Spleen (tissue), 13 donors: ENCODE results near the gene STK24. TPM values are rescaled to one million over a fixed set of nuclear protein-coding genes. Genes with fewer than 3 reads are reported as not detected.
"Not testable (repeated sequence)": the region's sequence is repeated elsewhere in the genome, so short reads cannot be mapped to it uniquely, and the experiment has no call there.

Experiments
- DNase-seq: peaks from one replicate; pipeline ENCODE4 v3.0.0-alpha.2; 2020
- H3K27ac ChIP-seq, 8 donors: fragments of 200-600 bp; sonication (generic) in 7 of 8; 1 replicate in 4 of 8; 2 replicates in 4 of 8; pipeline versions ENCODE4 v1.5.0 to v1.8.0; 2016 to 2021; ENCODE audit warnings: inconsistent platforms in 4 of 8, mild to moderate bottlenecking in 4 of 8, moderate library complexity in 1 of 8
- H3K27me3 ChIP-seq, 7 donors: fragments of 200-600 bp; sonication (generic) in 6 of 7; replicated peaks in 1 of 7; 1 replicate in 4 of 7; 2 replicates in 3 of 7; pipeline versions ENCODE4 v1.5.0 to v1.8.0; 2016 to 2021; ENCODE audit warnings: inconsistent platforms in 3 of 7, mild to moderate bottlenecking in 1 of 7
- H3K36me3 ChIP-seq, 6 donors: fragments of 200-600 bp; sonication (generic) in 5 of 6; 1 replicate in 4 of 6; 2 replicates in 2 of 6; pipeline versions ENCODE4 v1.5.0 to v1.8.0; 2016 to 2021; ENCODE audit warnings: inconsistent platforms in 2 of 6
- H3K4me1 ChIP-seq, 6 donors: fragments of 200-600 bp; sonication (generic) in 5 of 6; 1 replicate in 3 of 6; 2 replicates in 3 of 6; pipeline versions ENCODE4 v1.5.0 to v1.8.0; 2016 to 2021; ENCODE audit warnings: inconsistent platforms in 3 of 6
- H3K4me3 ChIP-seq, 8 donors: fragments of 200-600 bp; sonication (generic) in 7 of 8; 1 replicate in 4 of 8; 2 replicates in 4 of 8; pipeline versions ENCODE4 v1.5.0 to v1.8.0; 2016 to 2021; ENCODE audit warnings: inconsistent platforms in 4 of 8, mild to moderate bottlenecking in 4 of 8, moderate library complexity in 2 of 8
- H3K9me3 ChIP-seq, 8 donors: fragments of 200-600 bp; sonication (generic) in 7 of 8; 1 replicate in 4 of 8; 2 replicates in 4 of 8; pipeline versions ENCODE4 v1.5.0 to v1.8.0; 2016 to 2021; ENCODE audit warnings: inconsistent platforms in 4 of 8
- POLR2A ChIP-seq, 3 donors: fragments of 450-650 bp; IDR thresholded peaks; one replicate each; pipeline ENCODE4 v1.5.1; 2017; ENCODE audit warnings: antibody characterized with exemption in 3 of 3, mild to moderate bottlenecking in 1 of 3
- POLR2AphosphoS5 ChIP-seq, 3 donors: sonication (generic); formaldehyde crosslinking; IDR thresholded peaks; one replicate each; pipeline ENCODE4 v1.5.1; 2017; ENCODE audit warnings: antibody characterized with exemption in 3 of 3
- WGBS, 5 donors: extraction: QIAGEN DNeasy Blood & Tissue Kit in 3 of 5; methylation state at CpG; one replicate each; pipeline versions ENCODE4 v1.1.5 to v1.1.7; 2013 to 2018; 5-methylcytosine and 5-hydroxymethylcytosine counted together
- intact Hi-C: fragments of 100-400 bp; cut with DNase I; formaldehyde crosslinking; loops from one replicate; pipeline ENCODE4 v1.15.0; 2023; ENCODE audit warnings: low total_unique reads
- long read RNA-seq, 2 donors: transcript quantifications; one replicate each; lab custom pipeline, GENCODE V29; 2026
- polyA plus RNA-seq, 3 donors: library from polyadenylated mRNA; stranded (reverse); fragments of 200-250 nt; gene quantifications; one replicate each; pipeline ENCODE4 v1.2.1, GENCODE V29; 2013
- total RNA-seq, 7 donors: library from RNA; depleted of rRNA in 3 of 7; stranded (reverse); fragments of >200 nt in 3 of 7; fragmentation: NEBNext Ultra II Directional in 4 of 7; extraction: Animal tissue kit (Norgen Biotek cat#: 25700) in 4 of 7; gene quantifications; one replicate each; pipeline versions ENCODE4 v1.1.0 to v1.2.1, GENCODE V29; 2016 to 2021
- TF ChIP-seq, protein P1 (sequence below), 11 experiments: fragments of 200-600 bp in 7 of 11; fragments of 450-650 bp in 4 of 11; sonication (generic) in 4 of 11; IDR thresholded peaks in 8 of 11; conservative IDR thresholded peaks in 3 of 11; 1 replicate in 7 of 11; 2 replicates in 4 of 11; pipeline versions ENCODE4 v1.4.0 to v1.8.0; 2016 to 2021; ENCODE audit warnings: antibody characterized with exemption in 11 of 11, inconsistent platforms in 4 of 11, mild to moderate bottlenecking in 1 of 11
- donor health status: healthy with polysubstance abuse.
- donor health status: DM: no; HTN: no; CAD: no; lungs with moderate emphysema.
- donor health status: DM: no; HTN: no; CAD: no.
- donor health status: Bipolar disorder and iron deficiency.
- donor health status: healthy.
- donor health status: DM: no; HTN: no; CAD: no.
- donor health status: DM: yes; HTN: yes; CAD: no.

The STK24 gene
- total RNA-seq (100 to 1,000 TPM in 3 of 7 donors, 10 to 100 TPM in 4; 87.5 to 132 (median 99.7) TPM), polyA plus RNA-seq (10 to 100 TPM; 36.5 to 49.3 (median 47.4) TPM)
- long read RNA-seq, donor 1, full-length matches to known transcripts: 20 of 50 reads
- long read RNA-seq, donor 1, partial matches to known transcripts: 30 of 50 reads
- long read RNA-seq, donor 1, other reads (novel, unspliced or antisense): 0 of 50 reads
- long read RNA-seq, donor 2, full-length matches to known transcripts: 20 of 20 reads
- long read RNA-seq, donor 2, partial matches to known transcripts: 0 of 20 reads
- long read RNA-seq, donor 2, other reads (novel, unspliced or antisense): 0 of 20 reads

DNA sequence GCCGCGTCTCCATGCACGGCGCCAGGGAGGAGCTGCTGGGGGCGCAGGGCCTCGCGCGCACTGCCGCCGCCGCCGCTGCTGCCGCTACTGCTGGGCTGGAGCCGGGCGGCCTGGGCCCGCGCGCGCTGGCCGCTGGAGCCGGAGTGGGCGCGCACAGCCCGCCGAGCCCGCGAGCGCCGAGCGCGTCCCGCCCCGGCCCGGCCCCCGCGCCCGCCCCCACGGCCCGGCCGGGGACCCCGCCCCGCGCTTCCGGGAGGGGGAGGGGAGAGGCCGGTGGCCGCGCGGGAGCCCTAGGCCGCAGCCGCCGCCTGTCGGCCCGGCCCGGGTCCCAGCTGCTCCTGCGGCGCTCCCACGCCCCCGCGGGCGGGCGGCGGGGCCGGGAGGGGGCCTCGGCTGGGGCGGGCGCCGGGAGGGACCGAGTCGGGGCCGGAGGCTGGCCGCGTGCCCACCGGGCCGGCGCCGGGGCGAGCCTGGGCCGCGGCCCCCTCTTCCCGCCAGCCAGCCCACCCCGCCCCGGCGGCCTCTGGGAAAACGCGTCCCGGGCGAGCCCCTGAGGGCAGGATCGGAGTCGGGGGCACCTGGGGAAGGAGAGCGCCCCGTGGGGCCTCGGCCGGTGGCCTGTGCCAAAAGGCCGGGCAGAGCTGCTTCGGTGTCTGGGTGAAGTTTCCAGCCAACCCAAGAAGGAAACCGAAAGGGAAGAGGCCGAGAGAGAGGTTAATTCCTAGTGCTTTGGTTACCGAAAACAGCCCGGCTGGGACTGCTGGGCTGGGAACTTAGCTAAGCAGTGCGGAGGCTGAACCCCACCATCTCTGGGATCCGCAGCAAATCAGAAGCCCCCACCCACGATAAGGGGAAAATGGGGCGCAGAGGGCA lies at the start of gene STK24:
Gene STK24 (minus strand): TSS at position 145 of the 873 bp plus-strand sequence. CDS start 321 bp downstream, outside the sequence.
- Histone ChIP-seq H3K27me3 (no peaks in the 10 kb centered on the region), H3K4me3 (peak within 1 kb of the TSS; percentile 78 to 94 (median 87)), H3K9me3 (no peaks in the 10 kb centered on the region), H3K27ac (peak within 1 kb of the TSS; percentile 93 to 97 (median 95)), H3K4me1 (peaks cover 24 to 71% (median 47%) of the 10 kb centered on the region in 6 donors), H3K36me3 (no peaks in the 10 kb centered on the region)
- intact Hi-C loops: loop anchor here (10.0 kb wide), 1 partner anchor 102 kb away; no protein-coding TSS in a partner anchor
- DNase-seq: peak; percentile 94
- TF ChIP-seq POLR2AphosphoS5 (IDR thresholded peaks at IDR 0.05) (peak in 2 of 3 donors; percentile 70 to 78), POLR2A (IDR thresholded peaks at IDR 0.05) (peak in 1 of 3 donors; percentile 37)
- TF ChIP-seq, protein P1, sequence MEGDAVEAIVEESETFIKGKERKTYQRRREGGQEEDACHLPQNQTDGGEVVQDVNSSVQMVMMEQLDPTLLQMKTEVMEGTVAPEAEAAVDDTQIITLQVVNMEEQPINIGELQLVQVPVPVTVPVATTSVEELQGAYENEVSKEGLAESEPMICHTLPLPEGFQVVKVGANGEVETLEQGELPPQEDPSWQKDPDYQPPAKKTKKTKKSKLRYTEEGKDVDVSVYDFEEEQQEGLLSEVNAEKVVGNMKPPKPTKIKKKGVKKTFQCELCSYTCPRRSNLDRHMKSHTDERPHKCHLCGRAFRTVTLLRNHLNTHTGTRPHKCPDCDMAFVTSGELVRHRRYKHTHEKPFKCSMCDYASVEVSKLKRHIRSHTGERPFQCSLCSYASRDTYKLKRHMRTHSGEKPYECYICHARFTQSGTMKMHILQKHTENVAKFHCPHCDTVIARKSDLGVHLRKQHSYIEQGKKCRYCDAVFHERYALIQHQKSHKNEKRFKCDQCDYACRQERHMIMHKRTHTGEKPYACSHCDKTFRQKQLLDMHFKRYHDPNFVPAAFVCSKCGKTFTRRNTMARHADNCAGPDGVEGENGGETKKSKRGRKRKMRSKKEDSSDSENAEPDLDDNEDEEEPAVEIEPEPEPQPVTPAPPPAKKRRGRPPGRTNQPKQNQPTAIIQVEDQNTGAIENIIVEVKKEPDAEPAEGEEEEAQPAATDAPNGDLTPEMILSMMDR (IDR thresholded peaks at IDR 0.05 in 8 of 11, conservative IDR thresholded peaks at IDR 0.05 in 3 of 11): no peak
- 1 to 6% (median 1%) methylated on average over 31 to 103 of the region's 103 CpGs for WGBS, 5 donors

DNA sequence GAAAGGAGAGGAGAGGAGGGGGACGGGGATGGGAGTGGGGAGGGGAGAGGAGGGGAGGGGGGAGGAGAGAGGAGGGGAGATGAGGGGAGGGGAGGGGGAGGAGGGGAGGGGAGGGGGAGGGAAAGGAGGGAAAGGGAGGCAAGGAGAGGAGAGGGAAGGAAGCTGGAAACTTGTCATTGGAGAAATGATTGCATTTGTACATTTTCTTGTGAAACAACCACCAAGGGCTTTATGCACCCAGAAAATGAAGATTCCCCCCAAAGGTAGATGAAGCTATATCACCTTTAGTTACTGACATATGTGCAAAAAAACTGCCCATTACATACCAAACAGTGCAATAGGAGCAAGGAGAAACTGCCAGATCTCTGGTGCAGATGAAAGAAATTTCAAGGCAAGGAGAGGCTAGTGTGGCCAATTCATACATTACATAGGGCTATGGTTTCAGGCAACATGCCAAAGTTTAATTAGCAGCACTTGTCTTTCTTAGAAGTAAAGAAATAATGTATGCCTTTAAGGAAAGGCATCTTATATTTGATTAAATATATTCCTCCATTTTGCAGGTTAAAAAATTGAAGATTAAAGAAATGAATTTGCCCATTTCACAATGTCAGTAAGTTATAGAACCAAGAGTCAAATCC lies 49.5 kb upstream of the STK24 start:
- TF ChIP-seq POLR2A (IDR thresholded peaks at IDR 0.05) (no peak), POLR2AphosphoS5 (IDR thresholded peaks at IDR 0.05) (no peak)
- TF ChIP-seq, protein P1 (IDR thresholded peaks at IDR 0.05 in 8 of 11, conservative IDR thresholded peaks at IDR 0.05 in 3 of 11): no peak
- peaks cover 0 to 6% (median 0%) of the 10 kb centered on the region in 8 donors for H3K9me3 ChIP-seq
- H3K36me3 ChIP-seq: no peaks in the 10 kb centered on the region
- DNase-seq: no peak
- no peaks in the 10 kb centered on the region for H3K27me3 ChIP-seq
- intact Hi-C loops: no loop called here
- no peaks in the 10 kb centered on the region for H3K4me1 ChIP-seq
- no peak overlapping the region for H3K27ac ChIP-seq
- WGBS, 5 donors: no CpG with 5 or more reads among the region's 1 CpG
- no peak overlapping the region for H3K4me3 ChIP-seq

DNA sequence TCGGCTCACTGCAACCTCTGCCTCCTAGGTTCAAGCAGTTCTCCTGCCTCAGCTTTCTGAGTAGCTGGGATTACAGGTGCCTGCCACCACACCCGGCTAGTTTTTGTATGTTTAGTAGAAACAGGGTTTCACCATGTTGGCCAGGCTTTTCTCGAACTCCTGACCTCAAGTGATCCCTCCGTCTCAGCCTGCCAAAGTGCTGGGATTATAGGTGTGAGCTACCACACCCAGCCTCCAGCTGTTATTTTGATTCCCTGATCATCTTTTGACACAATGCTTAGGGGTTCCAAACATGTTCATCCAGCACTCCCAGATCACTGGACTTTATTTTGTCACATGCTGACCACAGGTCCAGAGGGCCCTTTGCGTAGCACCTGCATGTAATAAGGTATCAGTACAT lies 47.7 kb upstream of the STK24 start:
- H3K36me3 ChIP-seq, H3K9me3 ChIP-seq, H3K27me3 ChIP-seq, DNase-seq, intact Hi-C loops, H3K4me3 ChIP-seq, H3K27ac ChIP-seq, H3K4me1 ChIP-seq: not testable (repeated sequence)
- whole genome bisulfite sequencing, 5 donors: 85 to 92% (median 89%) methylated on average over 5 of the region's 5 CpGs

DNA sequence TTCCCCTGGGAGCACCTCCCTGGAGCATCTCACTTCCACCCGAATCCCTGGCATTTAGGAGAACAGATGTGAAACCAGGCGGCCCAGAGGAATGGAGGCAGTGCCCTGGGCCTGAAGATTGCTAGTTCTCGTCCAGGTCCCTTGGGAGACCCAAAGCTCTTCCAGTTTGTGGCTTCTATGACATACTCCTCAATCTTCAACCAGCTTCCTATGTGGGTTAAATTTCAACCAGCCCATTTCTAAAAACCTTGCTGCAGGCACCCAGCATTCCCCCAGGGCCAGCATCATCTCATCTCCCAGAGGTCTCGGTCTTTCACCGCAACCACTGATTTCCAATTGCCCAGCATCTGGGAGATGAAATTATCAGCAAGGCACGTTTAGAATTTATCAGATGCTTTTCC lies 46.0 kb upstream of the STK24 start:
- WGBS, 5 donors: 66 to 82% (median 78%) methylated on average over 6 of the region's 6 CpGs
- TF ChIP-seq POLR2AphosphoS5 (IDR thresholded peaks at IDR 0.05): no peak
- no peak for TF ChIP-seq POLR2A (IDR thresholded peaks at IDR 0.05)
- TF ChIP-seq, protein P1 (IDR thresholded peaks at IDR 0.05 in 8 of 11, conservative IDR thresholded peaks at IDR 0.05 in 3 of 11): no peak
- no peak overlapping the region for H3K27ac ChIP-seq
- no peak overlapping the region for H3K4me3 ChIP-seq
- no peaks in the 10 kb centered on the region for H3K4me1 ChIP-seq
- intact Hi-C loops: no loop called here
- H3K9me3 ChIP-seq: peaks cover 0 to 2% (median 0%) of the 10 kb centered on the region in 8 donors
- no peaks in the 10 kb centered on the region for H3K27me3 ChIP-seq
- H3K36me3 ChIP-seq: no peaks in the 10 kb centered on the region
- no peak for DNase-seq
